Common myeloid progenitor, CD34-positive (primary cell): ENCODE results near the gene C22orf42.
"Not testable (repeated sequence)": the region's sequence is repeated elsewhere in the genome, so short reads cannot be mapped to it uniquely, and the experiment has no call there.

Experiments
- CTCF ChIA-PET: fragments of 350-600 bp; sonication (Branson Sonifier 250); formaldehyde crosslinking; loops from one replicate; lab custom pipeline; 2021; ENCODE audit warnings: antibody characterized with exemption; lab: Charles Lee
- POLR2A ChIA-PET: fragments of 350-600 bp; sonication (Branson Sonifier 250); formaldehyde crosslinking; loops from one replicate; lab custom pipeline; 2021; ENCODE audit warnings: antibody characterized with exemption; lab: Charles Lee
- DNase-seq, 3 donors: peaks; one replicate each; pipeline versions ENCODE4 v3.0.0 to v3.0.0-alpha.2; 2013
- H3K27ac ChIP-seq, 2 experiments: 1 replicate in 1 of 2; 2 replicates in 1 of 2; pipeline ENCODE4 v1.7.0; 2013; ENCODE audit warnings: inconsistent platforms in 2 of 2, low read length in 2 of 2, mild to moderate bottlenecking in 2 of 2, low read depth in 1 of 2, moderate library complexity in 1 of 2; ENCODE audit not compliant: severe bottlenecking in 2 of 2, insufficient read depth in 1 of 2, poor library complexity in 1 of 2
- H3K27me3 ChIP-seq, 5 experiments: replicated peaks in 2 of 5; 1 replicate in 3 of 5; 2 replicates in 2 of 5; pipeline versions ENCODE4 v1.6.1 to v1.7.0; 2013; ENCODE audit warnings: low read length in 4 of 5, mild to moderate bottlenecking in 2 of 5, moderate library complexity in 2 of 5, inconsistent platforms in 1 of 5; ENCODE audit not compliant: insufficient read depth in 5 of 5, control insufficient read depth in 4 of 5
- H3K36me3 ChIP-seq, 4 experiments: 1 replicate in 2 of 4; 2 replicates in 2 of 4; pipeline versions ENCODE4 v1.6.1 to v1.7.0; 2013; ENCODE audit warnings: low read length in 3 of 4, control low read depth in 1 of 4, mild to moderate bottlenecking in 1 of 4; ENCODE audit not compliant: control insufficient read depth in 4 of 4, insufficient read depth in 4 of 4
- H3K4me1 ChIP-seq, 4 experiments: 1 replicate in 3 of 4; 2 replicates in 1 of 4; pipeline versions ENCODE4 v1.6.1 to v1.7.1; 2013; ENCODE audit warnings: low read length in 3 of 4, mild to moderate bottlenecking in 3 of 4, control low read depth in 1 of 4, inconsistent platforms in 1 of 4, moderate library complexity in 1 of 4; ENCODE audit not compliant: control insufficient read depth in 4 of 4, insufficient read depth in 4 of 4; ENCODE audit errors: control extremely low read depth in 1 of 4
- H3K4me3 ChIP-seq, 7 experiments: 1 replicate in 4 of 7; 2 replicates in 3 of 7; pipeline versions ENCODE4 v1.5.1 to v1.7.0; 2013; ENCODE audit warnings: mild to moderate bottlenecking in 7 of 7, low read length in 6 of 7, moderate library complexity in 6 of 7, inconsistent platforms in 2 of 7, low read depth in 2 of 7, control low read depth in 1 of 7; ENCODE audit not compliant: insufficient read depth in 4 of 7, control insufficient read depth in 1 of 7; ENCODE audit errors: extremely low read depth in 1 of 7
- H3K9me3 ChIP-seq, 5 experiments: 1 replicate in 4 of 5; 2 replicates in 1 of 5; pipeline versions ENCODE4 v1.6.1 to v1.7.1; 2013; ENCODE audit warnings: low read length in 4 of 5, mild to moderate bottlenecking in 2 of 5, inconsistent platforms in 1 of 5, low read depth in 1 of 5, moderate library complexity in 1 of 5; ENCODE audit not compliant: control insufficient read depth in 4 of 5, insufficient read depth in 2 of 5; ENCODE audit errors: control extremely low read depth in 1 of 5
- WGBS: methylation state at CpG from one replicate; pipeline ENCODE4 v1.1.5; 2013; ENCODE audit not compliant: insufficient coverage; 5-methylcytosine and 5-hydroxymethylcytosine counted together

The C22orf42 gene

DNA sequence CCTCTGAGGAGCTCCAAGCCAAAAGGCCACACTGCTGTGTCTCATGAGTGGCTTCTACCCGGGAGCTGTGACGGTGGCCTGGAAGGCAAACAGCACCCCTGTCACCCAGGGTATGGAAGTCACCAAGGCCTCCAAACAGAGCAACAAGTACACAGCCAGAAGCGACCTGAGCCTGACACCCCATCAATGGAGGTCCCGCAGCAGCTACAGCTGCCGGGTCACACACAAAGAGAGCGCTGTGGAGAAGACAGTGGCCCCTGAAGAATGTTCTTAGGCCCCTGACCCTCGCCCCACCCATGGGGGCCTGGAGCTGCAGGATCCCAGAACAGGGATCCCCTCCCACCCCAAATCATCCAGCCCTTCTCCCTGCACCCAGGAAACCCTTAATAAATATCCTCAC lies 40.9 kb upstream of the C22orf42 start:
- ChIA-PET CTCF (no interaction called here), POLR2A (no interaction called here)
- no peaks in the 10 kb centered on the region for H3K36me3 ChIP-seq
- no peaks in the 10 kb centered on the region for H3K9me3 ChIP-seq
- peaks cover 0 to 33% (median 6%) of the 10 kb centered on the region in 5 experiments for H3K27me3 ChIP-seq
- no peak overlapping the region for H3K4me3 ChIP-seq
- no peak overlapping the region for H3K27ac ChIP-seq
- WGBS: 92% methylated on average over 5 of the region's 7 CpGs
- DNase-seq: no peak
- H3K4me1 ChIP-seq: peaks cover 0 to 17% (median 12%) of the 10 kb centered on the region in 4 experiments

GRCh38 chr22:32199341-32199740 lies 40.2 kb upstream of the C22orf42 start:
- DNase-seq: no peak
- Histone ChIP-seq H3K27me3 (peaks cover 0 to 27% (median 6%) of the 10 kb centered on the region in 5 experiments), H3K4me3 (no peak overlapping the region), H3K36me3 (no peaks in the 10 kb centered on the region), H3K27ac (no peak overlapping the region), H3K4me1 (peaks cover 0 to 17% (median 12%) of the 10 kb centered on the region in 4 experiments), H3K9me3 (no peaks in the 10 kb centered on the region)
- ChIA-PET POLR2A (no interaction called here), CTCF (no interaction called here)
- 97% methylated on average over 6 of the region's 6 CpGs for WGBS

- DNase-seq, H3K9me3 ChIP-seq, H3K4me1 ChIP-seq, CTCF ChIA-PET, H3K27ac ChIP-seq, H3K4me3 ChIP-seq, H3K36me3 ChIP-seq, POLR2A ChIA-PET: not testable (repeated sequence)
- WGBS: 100% methylated on average over 1 of the region's 5 CpGs
- H3K27me3 ChIP-seq: peaks cover 0 to 11% (median 3%) of the 10 kb centered on the region in 5 experiments
Observed at GRCh38 chr22:32197553-32198226, 38.6 kb upstream of the C22orf42 start.

GRCh38 chr22:32195900-32196299 lies 36.8 kb upstream of the C22orf42 start:
- H3K27me3 ChIP-seq, POLR2A ChIA-PET, H3K36me3 ChIP-seq, DNase-seq, H3K4me3 ChIP-seq, H3K4me1 ChIP-seq, H3K27ac ChIP-seq, CTCF ChIA-PET, H3K9me3 ChIP-seq: not testable (repeated sequence)
- 92% methylated on average over 2 of the region's 3 CpGs for WGBS

DNA sequence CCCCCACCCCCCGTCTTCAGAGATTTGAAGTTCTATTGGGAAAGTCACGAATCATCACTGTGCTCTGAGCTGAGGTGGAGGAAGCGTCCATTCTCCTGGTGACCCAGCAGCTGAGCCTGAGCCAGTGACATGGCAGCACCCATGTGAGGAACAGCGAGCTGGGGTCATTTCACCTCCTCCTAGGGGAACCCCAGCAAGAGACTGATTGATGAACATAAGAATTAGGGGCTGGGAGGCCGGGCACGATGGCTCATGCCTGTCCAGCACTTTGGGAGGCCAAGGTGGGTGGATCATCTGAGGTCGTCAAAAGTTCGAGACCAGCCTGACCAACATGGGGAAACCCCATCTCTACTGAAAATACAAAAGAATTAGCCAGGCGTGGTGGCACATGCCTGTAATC lies 34.2 kb upstream of the C22orf42 start:
- H3K4me3 ChIP-seq, H3K4me1 ChIP-seq, CTCF ChIA-PET, H3K27me3 ChIP-seq, POLR2A ChIA-PET, H3K9me3 ChIP-seq, H3K36me3 ChIP-seq, DNase-seq, H3K27ac ChIP-seq: not testable (repeated sequence)
- 92% methylated on average over 6 of the region's 9 CpGs for WGBS

GRCh38 chr22:32191021-32191420 lies 31.9 kb upstream of the C22orf42 start:
- H3K27me3 ChIP-seq, H3K4me3 ChIP-seq, H3K27ac ChIP-seq, DNase-seq, H3K9me3 ChIP-seq, CTCF ChIA-PET, H3K36me3 ChIP-seq, H3K4me1 ChIP-seq, POLR2A ChIA-PET: not testable (repeated sequence)
- WGBS: 90% methylated on average over 12 of the region's 15 CpGs

DNA sequence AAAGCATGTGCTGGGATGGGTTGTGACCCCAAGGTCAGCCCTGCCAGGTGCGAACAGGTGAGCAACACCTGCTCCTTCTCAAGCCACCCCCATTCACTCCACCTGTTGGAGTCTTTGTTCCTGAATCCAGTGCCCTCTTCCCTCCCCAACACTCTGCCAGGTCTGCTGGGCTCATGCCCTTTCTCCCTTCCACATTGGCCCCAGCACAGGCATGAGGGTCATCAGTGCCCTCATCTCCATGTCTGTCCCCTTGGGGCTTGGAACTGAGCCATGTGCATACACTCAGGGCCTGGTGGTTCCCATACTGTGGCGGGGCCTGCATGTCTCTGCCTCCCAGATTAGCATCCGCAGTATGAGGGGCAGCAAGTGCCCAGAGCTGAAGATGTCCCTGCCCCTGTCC lies 26.7 kb upstream of the C22orf42 start:
- POLR2A ChIA-PET: no interaction called here
- CTCF ChIA-PET: no interaction called here
- WGBS: 100% methylated on average over 2 of the region's 3 CpGs

More for the DNA sequence above, 26.7 kb upstream of the C22orf42 start:
- H3K4me1 ChIP-seq: no peaks in the 10 kb centered on the region
- H3K27ac ChIP-seq: no peak overlapping the region
- H3K4me3 ChIP-seq: no peak overlapping the region
- no peaks in the 10 kb centered on the region for H3K36me3 ChIP-seq
- no peak for DNase-seq
- no peaks in the 10 kb centered on the region for H3K9me3 ChIP-seq
- peaks cover 0 to 7% (median 3%) of the 10 kb centered on the region in 5 experiments for H3K27me3 ChIP-seq
